Measurements from ENCODE around the gene KCNIP4.

Gene KCNIP4

GRCh38 chr4:21386166-21386780 lies 562.3 kb downstream of the KCNIP4 start:
- no peak for DNase-seq (ENCODE audit: low read depth)
- no peak for TF ChIP-seq CTCF (IDR thresholded peaks at IDR 0.05; ENCODE audit: low read depth, low read length, missing control alignments)
- H3K4me3 ChIP-seq (ENCODE audit: low read depth, low read length), result no peak overlapping the region

GRCh38 chr4:21385706-21386105 lies 562.9 kb downstream of the KCNIP4 start:
- H3K4me3 ChIP-seq (ENCODE audit: low read depth, low read length), result no peak overlapping the region
- no peak for DNase-seq (ENCODE audit: low read depth)
- no peak for TF ChIP-seq CTCF (IDR thresholded peaks at IDR 0.05; ENCODE audit: low read depth, low read length, missing control alignments)

DNA sequence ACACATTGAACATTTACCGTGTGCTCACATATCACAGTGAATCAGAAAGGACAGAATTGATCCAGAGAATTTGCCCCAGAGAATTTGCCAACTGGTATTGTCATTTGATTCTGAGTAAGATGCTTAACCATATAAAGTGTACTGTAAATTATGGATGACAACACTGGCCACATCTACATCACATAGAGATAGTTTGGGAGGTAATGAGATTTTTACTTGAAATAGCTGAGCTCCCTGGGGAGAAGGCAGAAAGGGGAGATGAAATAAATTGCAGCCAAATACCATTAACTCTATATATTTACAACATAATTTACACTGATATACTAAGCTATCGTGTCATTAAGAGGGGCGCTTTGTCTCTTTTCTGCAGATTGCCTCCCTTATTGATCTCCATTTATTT lies 564.0 kb downstream of the KCNIP4 start:
- no peak for DNase-seq (ENCODE audit: low read depth)
- no peak overlapping the region for H3K4me3 ChIP-seq (ENCODE audit: low read depth, low read length)
- TF ChIP-seq CTCF (IDR thresholded peaks at IDR 0.05; ENCODE audit: low read depth, low read length, missing control alignments), result no peak

GRCh38 chr4:21380861-21381260 lies 567.7 kb downstream of the KCNIP4 start:
- H3K4me3 ChIP-seq (ENCODE audit: low read depth, low read length), result no peak overlapping the region
- no peak for DNase-seq (ENCODE audit: low read depth)
- TF ChIP-seq CTCF (IDR thresholded peaks at IDR 0.05; ENCODE audit: low read depth, low read length, missing control alignments), result no peak

DNA sequence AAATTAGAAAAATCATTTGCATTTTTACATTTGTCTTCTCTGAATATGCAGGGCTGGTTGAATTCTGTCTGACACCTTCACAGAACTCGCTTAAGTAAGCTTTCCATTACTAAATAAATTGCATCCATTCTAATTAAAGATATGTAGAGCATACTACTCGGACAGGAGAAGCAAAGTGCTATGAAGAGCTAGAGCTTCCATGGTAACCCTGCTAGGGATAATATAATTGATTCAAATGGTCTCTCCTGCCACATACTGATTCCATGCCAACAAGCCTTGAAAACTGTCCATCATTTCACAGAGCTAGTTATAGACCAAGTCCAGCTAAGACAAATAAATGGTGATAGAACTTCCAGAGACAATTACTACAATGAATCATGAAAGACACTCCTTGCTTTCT lies 571.5 kb downstream of the KCNIP4 start:
- DNase-seq (ENCODE audit: low read depth), result no peak
- H3K4me3 ChIP-seq (ENCODE audit: low read depth, low read length), result no peak overlapping the region
- TF ChIP-seq CTCF (IDR thresholded peaks at IDR 0.05; ENCODE audit: low read depth, low read length, missing control alignments), result no peak

GRCh38 chr4:21376176-21376575 lies 572.4 kb downstream of the KCNIP4 start:
- TF ChIP-seq CTCF (IDR thresholded peaks at IDR 0.05; ENCODE audit: low read depth, low read length, missing control alignments), result no peak
- H3K4me3 ChIP-seq (ENCODE audit: low read depth, low read length), result no peak overlapping the region
- no peak for DNase-seq (ENCODE audit: low read depth)

DNA sequence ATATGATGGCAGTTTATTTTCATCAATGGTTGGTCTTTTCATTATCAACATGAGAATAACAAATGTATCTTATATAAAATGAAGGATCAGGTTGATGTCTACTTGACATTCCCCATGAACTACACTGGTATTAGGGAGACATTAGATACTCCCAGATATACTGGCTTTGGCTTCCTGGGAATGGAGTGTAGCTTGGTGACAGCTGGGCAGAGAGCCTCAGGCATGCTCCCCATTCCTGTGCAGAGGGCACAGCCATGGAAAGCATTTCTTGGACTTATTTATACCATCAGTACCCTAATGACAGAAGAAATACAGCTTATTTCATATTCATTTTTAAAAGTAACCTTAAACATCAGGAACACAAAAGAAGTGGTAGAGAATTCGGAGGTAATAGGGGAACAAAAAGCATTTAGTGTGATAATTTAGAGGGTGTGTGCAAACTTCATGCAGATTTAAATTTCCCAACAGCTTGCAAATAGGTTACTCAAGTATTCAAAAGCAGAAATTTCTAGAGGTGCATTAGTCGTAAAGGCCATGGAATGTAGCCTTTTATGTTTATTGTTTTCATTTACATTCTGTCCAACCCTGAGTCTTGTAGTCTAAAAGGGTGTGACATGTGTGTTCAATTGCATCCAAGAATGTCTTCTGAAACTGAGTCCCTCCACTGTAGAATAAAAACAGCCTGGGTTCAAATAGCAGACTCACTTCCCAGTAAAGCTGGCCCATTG lies 573.8 kb downstream of the KCNIP4 start:
- no peak for TF ChIP-seq CTCF (IDR thresholded peaks at IDR 0.05; ENCODE audit: low read depth, low read length, missing control alignments)
- DNase-seq (ENCODE audit: low read depth), result no peak
- H3K4me3 ChIP-seq (ENCODE audit: low read depth, low read length), result no peak overlapping the region
